ENCODE measurements around the gene APMAP.
A peak's percentile ranks its signal among the peaks of the same experiment; 100 is the strongest.
"Not testable (repeated sequence)": the region's sequence is repeated elsewhere in the genome, so short reads cannot be mapped to it uniquely, and the experiment has no call there.

Gene APMAP

DNA sequence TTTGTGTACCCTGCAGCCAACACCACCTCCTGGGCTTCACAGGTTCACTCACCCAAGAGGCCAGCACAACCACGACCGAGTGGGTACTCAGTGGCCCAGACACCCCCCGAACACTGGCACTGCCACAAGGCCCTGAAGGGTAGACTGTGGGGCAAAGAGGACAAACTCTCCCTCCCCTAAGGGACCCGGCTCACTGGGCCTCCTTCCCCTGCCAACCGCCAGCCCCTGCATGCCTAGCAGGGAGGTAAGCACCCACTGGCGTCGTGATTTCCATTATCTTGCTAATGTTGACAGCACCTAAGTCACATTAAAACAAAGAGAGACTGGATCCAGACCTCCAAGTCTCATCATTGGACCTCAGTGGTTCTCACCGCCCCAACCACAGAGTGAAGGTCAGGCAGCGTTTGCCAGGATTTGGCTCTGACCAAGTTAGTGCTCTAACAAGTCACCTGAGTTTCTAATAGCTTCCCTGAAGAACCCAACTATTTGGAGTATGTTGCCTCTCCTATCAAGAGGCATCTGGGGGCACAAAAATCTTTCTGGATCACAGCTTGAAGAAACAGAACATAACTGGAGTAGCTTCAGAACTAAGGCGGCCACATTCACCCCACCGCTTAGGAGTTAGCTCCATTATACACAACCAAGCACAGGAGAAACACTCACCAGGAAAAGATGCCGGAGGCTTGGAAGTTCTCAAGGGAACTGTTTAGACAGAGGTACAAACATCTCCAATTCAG is 14.0 kb upstream of the APMAP start:
- DNase-seq (ENCODE audit: low read depth), result no peak

DNA sequence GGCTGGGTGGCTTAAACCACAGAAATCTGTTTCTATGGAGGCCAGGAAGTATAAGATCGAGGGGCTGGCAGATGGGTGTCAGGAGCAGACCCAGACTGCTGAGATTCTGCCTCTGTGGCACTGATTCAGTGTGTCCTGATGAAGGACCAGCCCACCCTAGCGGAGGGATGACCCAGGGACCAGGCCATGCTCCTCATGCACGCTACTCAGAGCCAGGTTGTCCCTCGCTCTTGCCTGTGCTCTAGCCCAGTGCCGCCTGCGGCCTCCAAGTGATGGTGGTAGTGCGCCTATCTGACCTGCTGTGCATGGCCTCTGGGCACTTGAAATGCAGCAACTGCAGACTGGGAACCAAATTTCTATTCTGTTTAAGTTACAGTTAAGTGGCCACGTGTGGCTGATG is 13.1 kb upstream of the APMAP start:
- DNase-seq (ENCODE audit: low read depth), result no peak

GRCh38 chr20:25005220-25005619 is 12.7 kb upstream of the APMAP start:
- no peak for DNase-seq (ENCODE audit: low read depth)

DNA sequence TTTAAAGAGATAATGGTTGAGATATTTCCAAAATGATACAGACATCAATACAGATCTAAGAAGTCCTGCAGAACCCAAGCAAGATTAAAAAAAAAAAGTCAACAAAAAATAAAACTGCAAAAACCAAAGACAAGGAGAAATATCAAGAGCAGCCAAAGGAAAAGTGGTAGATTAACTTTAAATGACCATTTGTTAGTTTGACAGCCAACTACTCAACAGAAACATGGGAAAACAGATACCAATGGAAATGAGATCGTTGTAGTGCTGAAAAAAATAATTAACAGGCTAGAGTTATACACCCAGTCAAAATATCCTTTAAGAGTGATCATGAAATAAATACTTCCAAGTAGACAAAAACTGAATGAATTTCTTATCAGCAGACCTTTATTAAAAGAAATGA is 10.5 kb upstream of the APMAP start:
- DNase-seq (ENCODE audit: low read depth), result no peak

DNA sequence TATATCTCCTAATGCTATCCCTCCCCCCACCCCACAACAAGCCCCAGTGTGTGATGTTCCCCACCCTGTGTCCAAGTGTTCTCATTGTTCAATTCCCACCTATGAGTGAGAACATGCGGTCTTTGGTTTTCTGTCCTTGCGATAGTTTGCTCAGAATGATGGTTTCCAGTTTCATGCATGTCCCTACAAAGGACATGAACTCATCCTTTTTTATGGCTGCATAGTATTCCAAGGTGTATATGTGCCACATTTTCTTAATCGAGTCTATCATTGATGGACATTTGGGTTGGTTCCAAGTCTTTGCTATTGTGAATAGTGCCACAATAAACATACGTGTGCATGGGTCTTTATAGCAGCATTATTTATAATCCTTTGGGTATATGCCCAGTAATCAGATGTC is 8.8 kb upstream of the APMAP start:
- DNase-seq (ENCODE audit: low read depth), result not testable (repeated sequence)

GRCh38 chr20:25000268-25000801 is 7.8 kb upstream of the APMAP start:
- DNase-seq (ENCODE audit: low read depth), result peak; percentile 96

DNA sequence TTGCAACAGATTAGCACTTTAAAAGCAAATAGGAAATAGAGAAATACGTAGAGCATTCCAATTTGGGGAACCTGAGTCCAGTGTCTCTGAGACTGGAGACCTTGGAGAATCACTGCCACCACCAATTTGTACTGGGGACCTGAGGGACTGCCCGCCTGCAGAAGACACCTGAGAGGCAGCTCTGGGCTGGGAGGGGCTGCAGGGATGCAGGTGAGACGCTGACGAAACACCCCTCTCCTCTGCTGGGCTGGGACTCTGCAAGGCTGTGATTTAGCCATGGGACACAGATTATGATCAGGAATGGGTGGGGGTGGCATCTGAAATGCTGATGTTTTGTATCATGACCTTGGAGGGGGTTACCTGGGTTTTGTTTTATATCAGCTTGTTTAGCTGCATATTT is 7.0 kb upstream of the APMAP start:
- DNase-seq (ENCODE audit: low read depth), result no peak

DNA sequence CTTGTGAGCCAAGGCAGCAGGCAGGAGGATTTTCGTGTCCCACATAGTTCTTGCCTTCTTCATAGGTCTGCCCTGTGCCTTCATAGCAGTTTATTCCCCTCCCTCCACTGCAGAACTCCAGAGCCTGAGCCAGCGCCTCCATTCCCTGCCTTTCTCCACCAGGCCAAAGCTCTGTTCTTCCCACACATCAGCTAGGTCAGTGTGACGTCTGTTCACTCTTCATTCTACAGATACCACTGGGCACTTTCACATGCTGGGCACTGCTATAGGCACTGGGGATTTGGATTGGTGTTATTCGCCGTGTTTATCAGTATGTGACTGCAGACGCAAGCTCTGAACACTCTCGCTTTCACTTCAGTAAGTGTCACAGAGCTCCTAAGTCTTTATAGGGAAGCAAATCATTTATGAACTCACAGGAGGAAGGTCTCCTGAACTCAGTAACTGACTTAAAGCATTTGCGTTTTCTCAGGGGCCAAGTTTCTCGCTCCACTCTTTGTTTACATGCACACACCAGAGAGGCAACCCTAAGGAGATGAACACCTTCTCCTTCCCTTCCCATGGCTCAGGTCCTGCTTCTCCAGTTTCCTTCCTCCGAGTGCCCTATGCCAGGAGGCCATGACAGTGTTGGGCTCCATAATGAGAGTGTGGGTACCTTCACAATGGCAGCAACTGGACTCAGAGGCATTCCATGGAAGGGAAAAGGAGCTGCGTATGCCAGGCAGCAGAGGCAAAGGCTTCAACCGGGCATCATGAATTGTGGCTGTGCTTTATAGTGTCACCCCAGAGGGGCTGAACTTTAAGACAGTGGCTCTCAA is 6.3 kb upstream of the APMAP start:
- no peak for DNase-seq (ENCODE audit: low read depth)

GRCh38 chr20:24998121-24998520 is 5.6 kb upstream of the APMAP start:
- no peak for DNase-seq (ENCODE audit: low read depth)

DNA sequence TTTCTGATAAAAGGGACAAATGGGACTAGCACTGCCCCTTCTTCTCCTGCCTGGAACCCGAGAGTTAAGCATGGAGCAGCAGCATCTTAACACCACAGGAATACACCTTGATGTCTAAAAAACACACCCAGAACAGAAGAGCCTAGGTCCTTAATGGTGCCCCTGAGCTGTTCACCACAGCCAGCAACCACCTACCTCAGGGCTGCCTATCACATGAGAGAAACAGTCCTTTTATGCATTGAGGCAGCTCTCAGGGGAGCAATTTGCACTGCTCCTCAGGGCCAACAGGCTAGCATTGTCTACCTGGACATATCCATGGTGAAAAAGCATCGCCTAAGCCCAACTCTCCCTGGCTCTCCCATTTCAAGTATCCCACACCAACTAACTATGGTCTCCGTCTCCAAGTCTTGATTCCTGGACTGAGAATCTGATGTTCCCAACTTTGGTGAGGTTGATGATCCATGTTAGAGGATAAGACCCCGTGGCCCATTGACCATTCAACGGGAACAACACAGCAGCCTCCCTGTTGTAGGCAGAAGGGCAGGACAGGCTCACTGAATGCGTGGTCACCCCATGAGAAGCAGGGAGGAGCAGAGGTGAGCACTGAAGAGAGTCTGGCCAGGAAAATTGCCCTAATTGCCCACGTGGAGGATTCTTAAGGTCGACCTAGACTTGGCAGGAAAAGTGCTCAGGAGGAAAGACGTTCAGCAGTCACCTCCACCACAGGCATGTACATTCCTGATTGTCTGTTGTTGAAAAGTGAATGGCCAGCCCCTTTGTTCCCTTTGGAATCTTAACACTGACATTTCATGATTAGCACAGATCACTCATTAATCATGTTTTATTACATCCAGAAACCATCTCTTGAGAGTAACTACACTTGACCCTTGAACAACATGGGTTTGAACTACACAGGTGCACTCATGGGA is 4.2 kb upstream of the APMAP start:
- DNase-seq (ENCODE audit: low read depth), result no peak

- no peak for DNase-seq (ENCODE audit: low read depth)
Observed at GRCh38 chr20:24995741-24996448, 3.3 kb upstream of the APMAP start.

- DNase-seq (ENCODE audit: low read depth), result no peak
Observed at GRCh38 chr20:24994470-24995368, 2.2 kb upstream of the APMAP start.

- no peak for DNase-seq (ENCODE audit: low read depth)
Observed at GRCh38 chr20:24994186-24994465, 1.6 kb upstream of the APMAP start.

DNA sequence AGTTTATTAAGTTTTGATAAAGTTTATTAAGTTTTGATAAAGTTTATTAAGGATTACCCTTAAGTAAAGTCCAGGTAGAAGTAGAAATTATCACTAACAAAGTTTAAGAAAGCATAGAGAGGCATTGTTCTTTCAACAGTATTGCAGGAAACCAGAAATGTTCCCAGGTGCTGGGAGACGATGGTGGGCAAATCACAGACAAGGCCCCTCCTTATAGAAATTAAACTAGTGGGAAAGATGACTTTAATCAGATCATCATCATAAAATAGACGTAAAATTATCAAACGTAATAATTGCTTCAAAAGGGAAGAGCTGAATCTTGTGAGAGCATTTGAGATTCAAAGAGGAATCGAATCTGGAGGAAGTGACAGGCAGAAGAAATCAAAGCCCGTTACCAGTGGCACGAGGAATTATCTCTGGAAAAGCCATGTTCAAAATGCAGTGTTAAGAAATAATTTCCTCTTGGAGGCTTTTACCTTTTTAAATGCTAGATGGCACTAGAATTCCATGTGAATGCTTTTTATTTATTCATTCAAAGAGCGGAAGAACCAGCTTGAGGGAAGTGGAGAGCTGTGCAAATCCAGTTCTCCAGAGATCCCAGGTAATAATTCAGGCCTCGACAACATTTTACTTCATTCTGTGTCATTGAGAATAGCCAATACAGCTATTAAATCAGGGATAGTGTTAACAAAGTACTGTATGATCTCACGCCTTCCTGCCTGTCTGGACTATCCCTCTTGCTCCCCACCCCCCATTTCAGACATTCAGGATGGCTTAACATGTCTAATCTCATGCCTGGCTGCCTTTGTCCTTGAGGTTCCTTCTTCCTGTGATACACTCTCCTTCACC is 1.0 kb upstream of the APMAP start:
- DNase-seq (ENCODE audit: low read depth), result no peak

DNA sequence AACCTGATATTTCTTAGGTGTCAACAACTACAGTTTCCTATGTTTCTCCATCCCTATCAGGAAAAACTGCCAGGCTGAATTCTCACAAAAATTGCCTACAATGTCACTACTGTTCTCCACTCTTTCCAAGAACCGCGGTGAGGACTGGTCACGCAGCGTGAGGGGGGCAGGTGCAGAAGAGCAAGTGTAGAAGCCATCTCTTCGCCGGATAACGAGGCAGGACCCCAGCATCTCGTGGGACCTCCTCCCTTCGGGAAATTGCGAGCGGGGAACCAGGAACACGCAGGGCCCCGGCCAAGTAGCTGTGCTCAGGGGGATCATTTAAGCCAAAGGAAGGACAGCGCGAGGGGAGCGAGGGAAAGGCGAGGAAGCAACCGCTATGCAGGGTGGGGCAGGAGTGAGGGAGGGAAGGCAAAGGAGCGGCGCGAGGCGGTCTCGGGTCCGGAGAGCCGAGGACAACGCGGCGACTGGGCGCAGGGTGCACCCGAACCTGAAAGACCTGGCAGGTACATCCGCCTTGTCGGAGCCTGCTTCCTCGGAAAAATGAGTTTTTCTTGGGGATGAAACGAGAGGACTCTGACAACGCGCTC is 559 bp downstream of the APMAP start:
- DNase-seq (ENCODE audit: low read depth), result no peak

DNA sequence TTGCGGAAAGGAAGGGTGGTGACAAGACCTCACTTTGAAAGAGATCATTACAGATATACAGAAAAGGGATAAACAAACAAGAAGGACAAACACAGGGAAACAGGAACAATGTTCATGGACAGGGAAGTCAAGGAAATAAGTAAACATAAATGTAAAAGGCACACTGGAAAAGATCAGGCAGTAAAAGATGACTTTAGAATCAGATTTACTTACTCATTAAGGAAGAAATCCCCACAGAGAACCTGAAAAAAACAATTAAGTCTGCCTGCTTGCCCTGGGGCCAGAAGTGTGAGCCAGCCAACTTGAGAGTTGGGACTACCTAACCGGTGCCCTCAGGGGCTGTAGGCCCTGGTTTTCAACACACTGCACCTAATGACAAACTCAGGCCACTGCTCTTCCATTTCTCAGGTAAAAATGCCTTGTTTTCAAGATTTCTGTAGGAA is 1.7 kb downstream of the APMAP start:
- no peak for DNase-seq (ENCODE audit: low read depth)

DNA sequence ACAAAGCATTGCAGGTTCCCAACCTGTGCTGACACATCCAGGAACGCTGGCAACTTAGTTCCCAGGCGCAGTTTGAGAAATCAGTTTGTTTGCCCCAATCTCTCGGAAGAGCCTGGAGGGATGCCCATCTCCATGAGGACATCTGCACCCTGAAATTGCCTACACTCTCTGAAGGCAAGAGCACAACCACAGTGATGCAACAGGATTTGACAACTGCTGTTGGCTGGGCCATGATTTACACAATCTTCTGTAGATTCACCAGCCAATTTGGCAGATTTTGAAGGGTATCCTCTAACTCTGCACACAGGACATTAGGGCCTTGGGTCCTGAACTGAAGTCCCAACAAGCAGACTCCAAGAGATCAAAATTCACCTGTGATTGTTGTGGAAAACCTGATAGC is 3.4 kb downstream of the APMAP start:
- no peak for DNase-seq (ENCODE audit: low read depth)

DNA sequence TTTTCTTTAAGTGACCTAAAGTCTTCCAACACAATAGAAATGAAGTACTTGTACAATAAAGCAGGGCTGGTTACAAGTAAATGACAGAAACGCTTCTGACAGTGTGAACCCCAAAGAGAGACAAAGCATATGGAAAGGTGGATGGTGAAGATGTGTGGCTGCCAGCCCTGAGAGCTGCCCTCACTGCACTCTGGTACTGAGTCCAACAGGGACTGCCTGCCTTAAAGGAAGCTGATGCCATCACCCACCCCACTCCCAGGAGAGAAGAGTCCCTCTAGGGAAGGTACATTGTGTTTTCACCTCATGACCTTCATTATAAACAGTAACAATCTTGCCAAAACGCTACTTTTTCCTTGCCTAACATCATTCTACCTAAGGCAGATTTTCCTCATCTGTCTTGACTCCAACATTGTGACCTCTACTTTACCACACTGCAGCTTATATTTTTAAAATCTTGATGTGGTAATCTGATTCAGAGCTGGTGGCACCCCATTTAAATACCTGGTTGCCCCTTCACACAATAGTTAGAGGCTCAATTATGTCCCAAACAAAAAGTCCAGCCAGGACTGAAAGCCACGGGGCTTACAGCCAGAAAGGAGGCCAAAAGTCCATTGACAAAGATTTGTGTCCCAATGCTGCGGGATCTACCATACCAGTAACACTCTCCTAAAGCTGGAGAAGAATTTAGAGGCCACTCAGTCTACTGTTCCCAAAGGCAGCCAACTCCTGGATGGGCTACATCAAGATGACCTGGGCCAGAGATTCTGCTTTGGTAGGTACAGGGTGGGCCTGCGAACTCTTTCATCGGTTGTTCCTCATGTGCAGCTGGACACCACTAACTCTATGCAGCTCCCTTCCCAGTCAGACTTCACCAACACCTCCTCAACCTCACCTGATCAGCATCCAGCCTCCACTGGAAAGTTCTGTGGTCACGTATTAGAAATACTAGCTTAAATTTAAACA is 4.4 kb downstream of the APMAP start:
- no peak for DNase-seq (ENCODE audit: low read depth)

All from GM04503 (cell line).